Placental pericyte (primary cell): ENCODE results near the gene ERICH4. TPM values are rescaled to one million over a fixed set of nuclear protein-coding genes. Genes with fewer than 3 reads are reported as not detected.

Experiments
- small RNA-seq: library from RNA; depleted of rRNA; stranded (forward); fragments of <200 nt; gene quantifications from one replicate; pipeline ENCODE3, GENCODE V24; 2012; ENCODE audit warnings: low replicate concordance
- total RNA-seq: library from RNA; depleted of rRNA; stranded (reverse); fragments of >200 nt; gene quantifications from 2 replicates; pipeline ENCODE4 v1.2.3, GENCODE V29; 2012

Gene ERICH4, protein sequence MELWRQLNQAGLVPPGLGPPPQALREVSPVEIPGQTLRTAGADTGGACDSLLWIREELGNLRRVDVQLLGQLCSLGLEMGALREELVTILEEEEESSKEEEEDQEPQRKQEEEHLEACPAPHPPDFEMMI
- total RNA-seq = not detected in 2 replicates

DNA sequence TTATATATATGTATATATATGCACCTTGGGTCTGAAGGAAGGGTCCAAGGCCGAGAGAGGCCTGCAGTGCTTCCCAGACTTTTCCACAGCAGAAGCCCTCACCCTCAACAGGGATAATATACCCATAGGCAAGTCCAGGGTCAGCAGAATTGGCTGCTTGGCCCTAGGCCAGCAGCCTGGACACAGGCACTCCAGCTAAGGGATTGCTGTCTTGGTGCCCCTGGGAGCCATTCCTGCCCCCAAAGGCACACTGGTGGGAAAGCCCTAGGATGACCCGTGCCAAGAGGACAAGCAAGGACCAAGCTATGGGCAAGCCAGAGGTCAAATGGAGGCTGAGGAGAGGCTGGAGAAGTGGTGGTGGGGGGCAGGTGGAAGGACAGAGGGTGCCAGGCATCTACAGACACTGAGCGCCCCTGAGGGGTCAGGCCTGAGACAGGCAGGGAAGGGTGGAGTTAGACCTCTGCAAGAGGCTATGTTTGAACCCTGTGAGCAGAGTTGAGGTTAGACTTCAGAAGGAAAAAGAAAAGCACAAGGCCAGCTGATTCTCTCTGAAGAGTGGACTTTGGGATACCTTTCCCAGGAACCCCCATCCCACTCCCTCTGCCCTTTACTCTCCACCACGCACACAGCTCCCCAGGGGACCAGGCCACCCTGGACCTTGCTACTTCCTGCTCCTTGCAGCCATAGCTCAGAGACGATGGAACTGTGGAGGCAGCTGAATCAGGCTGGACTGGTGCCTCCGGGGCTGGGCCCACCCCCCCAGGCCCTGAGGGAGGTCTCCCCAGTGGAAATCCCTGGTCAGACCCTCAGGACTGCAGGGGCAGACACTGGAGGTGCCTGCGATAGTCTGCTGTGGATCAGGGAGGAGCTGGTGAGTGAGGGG lies at the start of gene ERICH4:
Gene ERICH4, plus strand, starts transcription at position 684 of the 883 bp plus-strand sequence. Its CDS starts 14 bp downstream, at position 698.

DNA sequence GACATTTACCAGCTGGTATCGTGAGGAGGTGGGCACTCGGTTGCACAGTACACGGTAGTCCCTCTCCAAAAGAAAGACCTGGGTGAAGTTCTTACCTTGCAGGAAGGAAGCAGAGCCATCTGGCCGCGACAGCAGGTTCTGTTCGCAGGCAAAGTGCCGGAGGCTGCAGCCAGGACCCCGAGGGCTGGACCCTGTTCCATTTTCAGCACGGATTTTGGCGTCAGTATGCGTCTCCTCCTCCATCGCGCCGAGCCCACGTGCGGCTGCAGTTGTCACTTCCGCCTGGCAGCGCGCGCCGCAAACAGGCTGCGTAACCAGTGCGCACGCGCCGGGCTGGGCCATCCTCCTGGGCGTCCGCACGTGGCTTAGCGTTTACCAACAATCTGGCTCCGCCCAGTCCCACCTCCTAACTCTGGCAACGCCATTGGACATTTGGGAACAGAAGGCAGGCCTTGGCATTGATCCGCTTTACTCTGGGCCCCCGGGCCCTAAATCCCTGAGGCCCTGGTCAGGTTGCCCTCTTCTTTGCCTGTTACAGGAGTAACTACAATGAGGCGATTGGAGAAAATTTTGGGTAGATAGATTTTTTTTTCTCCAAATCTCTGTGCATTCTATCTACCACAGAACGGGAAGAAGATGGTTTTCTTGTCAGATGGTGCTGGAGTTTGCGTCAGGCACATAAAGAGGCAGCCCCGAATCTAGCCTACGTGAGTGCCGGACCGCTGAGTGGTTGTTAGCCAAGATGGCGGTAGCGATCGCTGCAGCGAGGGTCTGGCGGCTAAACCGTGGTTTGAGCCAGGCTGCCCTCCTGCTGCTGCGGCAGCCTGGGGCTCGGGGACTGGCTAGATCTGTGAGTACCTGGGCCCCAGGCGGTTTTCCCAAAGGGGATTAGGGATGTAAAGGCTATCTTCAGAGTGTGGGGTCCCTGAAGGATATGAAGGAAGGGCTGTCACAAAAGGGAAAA lies 45.6 kb upstream of the ERICH4 start, which contains the start of the genes BCKDHA and EXOSC5:
Gene BCKDHA, plus strand, starts transcription at position 733 of the 964 bp plus-strand sequence. Its CDS starts 10 bp downstream, at position 743.
Gene EXOSC5, minus strand, starts transcription at position 274 of the 964 bp plus-strand sequence. Its CDS starts 31 bp downstream, at position 243.

DNA sequence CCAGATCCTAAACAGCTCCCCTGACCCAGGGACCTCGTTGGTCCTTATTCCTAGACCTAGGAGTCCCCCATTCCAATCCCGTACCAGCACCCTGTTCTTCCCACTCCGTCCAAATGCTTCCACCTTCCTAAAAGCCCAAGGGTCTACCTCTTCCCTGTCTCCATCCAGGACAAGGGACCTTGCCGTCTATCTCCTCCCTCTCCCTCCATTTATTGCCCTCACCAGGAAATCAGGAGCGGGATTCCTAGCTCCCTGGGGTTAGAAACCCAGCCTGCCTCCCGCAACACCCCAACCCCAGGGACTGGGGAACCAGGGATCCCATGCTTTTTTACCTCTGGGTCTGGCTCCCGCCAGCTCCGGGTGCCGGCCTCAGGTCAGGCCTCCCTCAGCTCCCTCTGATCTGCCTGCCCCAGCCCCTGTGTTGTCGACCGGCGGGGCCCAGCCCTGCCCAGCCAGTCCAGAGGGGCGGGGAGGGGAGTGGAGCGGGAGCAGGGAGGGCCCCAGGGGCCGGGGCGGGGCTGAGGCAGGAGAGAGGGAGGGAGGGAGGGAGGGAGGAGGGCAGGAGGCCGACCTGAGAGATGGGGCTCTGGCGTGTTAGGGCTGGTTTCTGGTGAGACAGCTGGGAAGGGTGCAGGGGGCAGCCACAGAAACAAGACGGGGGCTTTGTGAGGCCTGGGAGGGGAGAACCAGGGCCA lies 15.9 kb upstream of the ERICH4 start, which contains the start of gene B3GNT8:
Gene B3GNT8, minus strand, starts transcription at position 423 of the 695 bp plus-strand sequence. CDS start 596 bp downstream, outside the sequence.

DNA sequence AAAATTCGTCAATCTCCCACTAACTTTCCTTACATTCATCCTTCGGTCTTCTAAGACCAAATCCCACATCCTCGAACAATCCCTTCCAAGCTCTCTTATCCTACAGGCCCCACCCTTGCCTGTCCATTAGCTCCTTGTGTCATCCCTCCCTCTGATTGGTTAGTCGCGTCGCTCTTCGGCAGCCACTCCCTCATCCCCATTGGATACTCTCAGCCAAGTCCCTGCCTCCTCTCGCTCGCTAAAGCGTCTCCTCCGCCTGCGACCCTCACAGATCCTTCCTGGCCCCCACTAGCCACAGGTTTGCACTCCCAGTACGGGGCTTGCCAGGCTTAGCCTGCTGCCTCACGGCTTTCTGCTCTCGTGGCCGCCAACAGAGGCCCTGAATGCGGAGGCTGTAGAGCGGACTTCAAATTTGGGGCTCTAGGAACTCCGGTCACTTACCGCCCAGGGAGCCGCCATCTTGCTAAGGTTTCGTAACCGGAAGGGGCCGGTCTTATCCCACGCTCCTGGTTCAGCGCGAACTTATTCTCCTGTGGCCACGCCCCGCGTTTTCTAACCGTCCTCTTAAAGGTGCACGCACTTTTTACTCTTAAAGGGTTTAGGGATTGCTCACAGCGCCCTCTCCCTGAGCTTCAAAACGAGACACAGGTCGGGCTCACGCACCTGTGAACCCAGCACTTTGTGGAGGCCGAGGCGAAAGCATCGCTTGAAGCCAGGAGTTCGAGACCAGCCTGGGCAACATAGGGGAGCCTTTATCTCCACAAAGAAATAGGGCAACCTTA lies 3.3 kb upstream of the ERICH4 start, which contains the start of gene DMAC2:
Gene DMAC2, minus strand, starts transcription at position 472 of the 782 bp plus-strand sequence. Its CDS starts 13 bp downstream, at position 459.

Small RNA genes within 50 kb of the gene (small RNA-seq; reads per million reads assigned to genes)
- gene RF00017 = not detected

Other genes with a start within 250 kb of the ERICH4 start
- gene CYP2S1, start 249.9 kb upstream of the ERICH4 start, total RNA-seq = 12.2 and 67.0 TPM in 2 replicates
- gene AXL, start 223.9 kb upstream of the ERICH4 start, total RNA-seq = 265 and 531 TPM in 2 replicates
- 98.3 and 157 TPM in 2 replicates for gene HNRNPUL1, start 178.8 kb upstream of the ERICH4 start, total RNA-seq
- gene CCDC97, start 133.0 kb upstream of the ERICH4 start, total RNA-seq = 9.7 and 13.8 TPM in 2 replicates
- gene TGFB1, start 89.2 kb upstream of the ERICH4 start, total RNA-seq = 28.7 and 36.5 TPM in 2 replicates
- gene B9D2, start 79.0 kb upstream of the ERICH4 start, total RNA-seq = 4.8 and 7.0 TPM in 2 replicates
- gene TMEM91, start 66.6 kb upstream of the ERICH4 start, total RNA-seq = 2.7 and 6.3 TPM in 2 replicates
- gene EXOSC5, start 45.8 kb upstream of the ERICH4 start, total RNA-seq = 15.5 and 18.0 TPM in 2 replicates
- 26.8 and 39.8 TPM in 2 replicates for gene BCKDHA, start 45.3 kb upstream of the ERICH4 start, total RNA-seq
- 0.66 and 1.7 TPM in 2 replicates for gene B3GNT8, start 15.8 kb upstream of the ERICH4 start, total RNA-seq
- 61.6 and 68.1 TPM in 2 replicates for gene DMAC2, start 3.2 kb upstream of the ERICH4 start, total RNA-seq
- gene CEACAM21, start 133.0 kb downstream of the ERICH4 start, total RNA-seq = not detected in 2 replicates
- gene CEACAM4, start 183.9 kb downstream of the ERICH4 start, total RNA-seq = not detected in 2 replicates
- gene CEACAM7, start 245.1 kb downstream of the ERICH4 start, total RNA-seq = not detected in 2 replicates